Stimulated activated CD8-positive, alpha-beta memory T cell treated with anti-CD3 and anti-CD28 coated beads, Interleukin-7, amount 100 ng/mL, for 48 hours (primary cell): ENCODE measurements around the gene TDRD12.
A peak's percentile ranks its signal among the peaks of the same experiment; 100 is the strongest.
"Not testable (repeated sequence)": the region's sequence is repeated elsewhere in the genome, so short reads cannot be mapped to it uniquely, and the experiment has no call there.

Experiments used
- DNase-seq, 2 donors: peaks; one replicate each; pipeline ENCODE4 v3.0.0-alpha.2; 2020; ENCODE audit warnings: low read depth in 1 of 2; ENCODE audit errors: extremely low read depth in 1 of 2

TDRD12 gene

DNA sequence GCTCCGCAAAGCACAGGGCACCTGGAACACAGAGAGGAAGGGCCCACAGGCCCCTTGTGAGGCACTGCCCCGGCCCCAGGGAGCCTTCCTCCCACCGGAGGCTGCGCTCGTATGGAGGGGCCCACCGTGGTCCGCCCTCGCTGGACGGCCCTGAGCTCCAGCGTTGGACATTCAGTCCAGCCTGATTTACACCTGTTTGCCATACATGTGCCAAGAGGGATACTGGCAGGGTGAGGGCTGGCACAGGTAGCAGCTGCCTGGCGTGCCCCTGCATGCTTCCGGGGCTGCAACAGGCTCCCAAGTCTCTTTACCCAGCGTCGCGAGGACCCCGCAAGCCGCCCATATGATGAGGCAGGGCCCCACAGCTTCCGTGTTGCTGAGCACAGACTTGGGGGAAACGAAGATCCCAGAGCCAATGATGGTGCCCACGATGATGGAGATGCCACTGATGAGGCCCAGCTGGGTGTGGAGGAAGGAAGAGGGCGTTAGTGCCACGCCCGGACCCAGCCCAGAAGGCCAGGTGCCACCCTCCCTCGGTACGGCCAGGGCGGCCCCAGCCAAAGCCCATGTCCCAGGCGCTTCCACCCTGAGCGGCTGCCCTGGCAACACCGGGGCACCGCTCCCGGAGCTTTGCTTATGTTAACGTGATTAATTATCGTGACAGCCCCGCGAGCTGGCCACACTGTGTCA lies 144.9 kb downstream of the TDRD12 start:
- DNase-seq: no peak

DNA sequence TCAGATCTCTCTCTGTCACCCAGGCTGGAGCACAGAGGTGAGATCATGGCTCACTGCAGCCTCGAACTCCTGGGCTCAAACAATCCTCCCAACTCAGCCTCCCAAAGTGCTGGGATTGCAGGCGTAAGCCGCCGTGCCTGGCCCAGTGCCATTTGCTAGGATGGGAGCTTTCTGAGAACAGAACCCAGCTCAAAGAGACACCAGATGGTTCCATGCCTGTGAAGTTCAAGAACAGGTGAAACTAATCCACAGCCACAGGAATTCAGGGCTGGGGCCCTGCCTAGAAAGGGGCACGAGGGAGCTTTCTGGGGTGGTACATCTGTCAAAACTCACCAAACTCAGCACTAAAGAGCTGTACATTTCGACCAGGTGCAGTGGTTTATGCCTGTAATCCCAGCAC lies 145.8 kb downstream of the TDRD12 start:
- DNase-seq: no peak

- no peak for DNase-seq
Measured at GRCh38 chr19:32866061-32866460, 146.5 kb downstream of the TDRD12 start.

DNA sequence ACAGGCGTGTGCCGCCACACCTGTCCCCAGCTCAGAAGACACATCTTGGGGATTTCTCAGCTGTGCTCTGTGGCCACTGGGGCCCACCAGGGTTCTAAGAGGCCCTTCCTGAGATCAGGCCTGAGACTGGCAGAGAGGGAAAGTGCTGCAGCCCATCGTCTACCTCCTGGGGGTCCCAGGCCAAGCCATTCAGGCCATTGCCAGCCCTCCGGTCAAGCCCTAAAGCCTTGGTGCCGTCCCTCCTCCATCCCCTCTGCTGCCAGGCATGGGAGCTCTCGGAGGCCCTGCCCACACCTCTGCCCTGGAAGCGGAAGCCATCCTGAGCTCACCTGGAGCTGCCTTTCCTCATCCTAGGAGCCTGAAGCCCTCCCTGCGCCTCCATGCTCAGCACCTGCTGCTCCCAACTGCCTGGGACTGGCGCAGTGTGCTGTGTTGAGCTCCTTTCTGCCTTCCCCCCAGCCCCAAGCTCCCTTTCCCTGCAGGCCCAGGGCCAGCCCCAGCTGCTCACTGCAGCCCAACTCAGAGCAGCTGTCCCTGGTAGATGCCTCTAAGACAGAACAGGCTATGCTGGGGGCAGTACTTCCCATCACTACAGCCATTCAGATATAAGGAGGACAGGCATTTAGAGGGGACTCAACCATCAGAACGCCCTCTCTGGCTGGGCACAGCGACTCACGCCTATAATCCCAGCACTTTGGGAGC lies 147.1 kb downstream of the TDRD12 start:
- DNase-seq: no peak

DNA sequence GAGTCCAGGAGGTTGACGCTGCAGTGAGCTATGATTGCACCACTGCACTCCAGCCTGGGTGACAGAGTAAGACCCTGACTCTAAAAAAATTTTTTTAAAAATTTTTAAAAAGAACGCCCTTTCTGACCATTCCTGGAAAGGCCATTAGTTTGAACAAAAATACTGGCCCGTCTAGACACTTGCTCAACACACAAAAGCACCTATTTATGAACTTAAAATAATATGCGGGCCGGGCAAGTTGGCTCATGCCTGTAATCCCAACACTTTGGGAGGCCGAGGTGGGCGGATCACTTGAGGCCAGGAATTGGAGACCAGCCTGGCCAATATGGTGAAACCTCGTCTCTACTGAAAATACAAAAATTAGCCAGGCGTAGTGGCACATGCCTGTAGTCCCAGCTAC lies 147.9 kb downstream of the TDRD12 start:
- DNase-seq: not testable (repeated sequence)

DNA sequence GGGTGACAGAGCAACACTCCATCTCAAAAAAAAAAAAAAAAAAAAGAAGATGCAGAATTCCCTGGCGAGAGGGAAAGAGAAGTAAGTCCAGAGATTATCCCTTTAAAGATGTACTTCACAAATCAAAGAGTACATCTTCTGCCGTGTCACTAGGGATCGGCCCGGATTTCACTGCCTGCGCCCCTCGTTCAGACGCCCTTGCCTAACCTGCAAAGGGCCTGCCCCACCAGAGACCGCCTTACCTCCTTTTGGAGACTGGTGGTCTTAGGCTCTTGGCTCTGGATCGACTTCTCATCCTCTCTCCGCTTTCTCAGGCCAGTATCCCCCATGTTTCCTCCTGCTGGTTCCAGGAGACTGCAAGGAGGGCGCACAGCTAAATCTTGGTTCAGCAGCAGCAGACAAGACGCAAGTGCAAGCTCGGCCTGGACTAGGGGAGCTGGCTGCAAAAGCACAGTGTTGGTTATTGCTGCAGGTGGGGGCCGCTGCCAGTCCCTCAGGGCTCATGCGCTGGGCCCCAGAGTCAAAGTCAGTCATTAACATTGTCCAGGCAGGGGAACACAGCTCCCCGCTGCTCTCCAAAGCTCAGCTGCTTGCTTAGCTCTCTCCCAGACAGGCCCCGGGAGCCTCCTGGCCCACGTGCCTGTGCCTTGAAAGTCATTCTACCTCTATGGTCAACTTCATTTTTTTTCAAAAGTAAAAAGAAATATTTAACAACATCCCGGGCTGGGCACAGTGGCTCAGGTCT lies 148.8 kb downstream of the TDRD12 start:
- no peak for DNase-seq

DNA sequence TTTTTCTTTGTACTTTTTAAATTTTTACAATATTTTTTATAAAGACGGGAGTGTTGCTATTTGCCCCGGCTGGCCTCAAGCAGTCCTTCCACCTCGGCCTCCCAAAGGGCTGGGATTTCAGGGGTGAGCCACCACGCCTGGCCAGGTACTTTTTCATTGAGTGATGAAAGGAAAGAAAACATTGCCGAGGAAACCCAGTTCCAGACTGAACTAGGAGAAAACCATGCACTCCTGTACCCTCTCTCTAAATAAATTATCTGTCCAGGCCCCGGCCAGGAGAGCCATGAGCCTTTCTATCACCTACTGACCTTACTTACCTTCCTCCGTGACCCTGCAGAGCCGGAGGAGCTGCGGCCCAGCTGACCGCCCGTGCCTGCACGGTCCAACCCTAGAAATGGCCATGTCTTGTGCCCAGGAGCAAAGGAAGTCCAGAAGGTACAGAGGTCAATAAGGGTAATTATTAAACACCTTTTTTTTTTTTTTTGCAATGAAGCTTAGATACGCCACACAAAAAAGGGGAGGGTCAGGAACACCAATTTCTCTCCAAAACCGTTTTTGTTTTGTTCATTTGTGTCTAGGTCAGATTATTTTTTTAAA lies 149.9 kb downstream of the TDRD12 start, which contains the start of gene SLC7A9:
Gene SLC7A9 (minus strand): TSS at position 399 of the 597 bp plus-strand sequence. CDS start 1,233 bp downstream, outside the sequence.
- no peak for DNase-seq

DNA sequence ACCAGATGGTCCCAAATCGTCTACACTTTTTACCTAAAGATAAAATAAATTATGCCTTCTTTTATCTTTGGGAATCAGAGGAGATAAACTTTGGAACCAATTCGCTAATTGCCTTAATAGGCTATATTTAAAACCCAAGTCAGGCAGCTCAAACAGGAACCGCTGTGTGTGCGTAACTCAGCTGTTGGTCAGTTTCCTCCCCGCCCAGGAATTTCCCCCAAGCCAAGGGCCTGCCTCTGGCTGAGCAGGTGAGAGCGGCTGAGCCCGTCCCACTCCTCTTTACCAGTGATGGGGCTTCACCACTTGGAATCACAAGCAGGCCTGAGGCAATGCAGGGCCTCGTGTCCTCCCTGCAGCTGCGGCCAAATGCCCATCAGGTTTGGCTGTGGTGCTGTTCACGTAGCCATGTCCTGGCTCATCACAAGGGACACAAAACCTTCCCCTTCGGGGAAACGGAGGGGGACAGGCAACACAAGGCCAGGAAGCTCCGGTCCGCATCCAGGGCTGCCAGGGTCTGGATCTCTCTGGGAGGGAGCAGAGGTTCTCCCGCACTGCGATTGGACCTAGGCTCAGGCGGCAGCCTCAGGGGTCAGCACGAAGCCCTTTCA lies 150.5 kb downstream of the TDRD12 start:
- DNase-seq: no peak

GRCh38 chr19:32870981-32871451 lies 151.4 kb downstream of the TDRD12 start:
- no peak for DNase-seq

GRCh38 chr19:32872391-32872790 lies 152.8 kb downstream of the TDRD12 start:
- DNase-seq: no peak

DNA sequence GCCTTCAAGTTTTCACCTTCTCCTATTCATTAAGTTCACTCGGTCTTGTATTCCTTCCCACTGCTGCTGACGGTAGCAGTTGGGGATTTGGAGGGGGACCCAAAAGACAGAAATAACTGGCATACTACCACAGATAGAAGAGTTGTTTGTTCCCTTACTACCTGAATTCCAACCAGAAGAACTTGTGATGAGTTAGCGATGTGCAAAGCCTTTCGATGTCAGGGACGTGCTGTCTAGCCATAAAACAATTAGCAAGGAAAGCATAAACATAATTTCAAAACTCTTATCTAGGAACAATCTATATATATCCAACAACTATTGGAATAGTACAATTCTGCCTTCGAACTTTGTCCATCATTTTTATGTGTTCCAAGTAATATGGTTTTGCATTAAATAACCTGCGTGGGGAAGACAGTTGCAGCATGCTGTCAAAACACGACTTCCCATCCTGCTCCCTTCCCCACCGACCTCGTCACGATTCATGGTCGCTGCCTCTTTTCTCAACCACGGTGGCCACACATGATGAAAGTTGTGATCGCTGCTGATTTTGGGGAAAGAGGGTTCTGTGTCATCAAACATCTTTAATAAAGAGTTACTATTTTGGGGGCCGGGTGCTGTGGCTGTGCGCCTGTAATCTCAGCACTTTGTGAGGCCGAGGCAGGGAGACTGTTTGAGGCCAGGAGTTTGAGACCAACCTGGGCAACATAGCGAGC lies 153.8 kb downstream of the TDRD12 start:
- DNase-seq: peak in 1 of 2 donors; percentile 48

DNA sequence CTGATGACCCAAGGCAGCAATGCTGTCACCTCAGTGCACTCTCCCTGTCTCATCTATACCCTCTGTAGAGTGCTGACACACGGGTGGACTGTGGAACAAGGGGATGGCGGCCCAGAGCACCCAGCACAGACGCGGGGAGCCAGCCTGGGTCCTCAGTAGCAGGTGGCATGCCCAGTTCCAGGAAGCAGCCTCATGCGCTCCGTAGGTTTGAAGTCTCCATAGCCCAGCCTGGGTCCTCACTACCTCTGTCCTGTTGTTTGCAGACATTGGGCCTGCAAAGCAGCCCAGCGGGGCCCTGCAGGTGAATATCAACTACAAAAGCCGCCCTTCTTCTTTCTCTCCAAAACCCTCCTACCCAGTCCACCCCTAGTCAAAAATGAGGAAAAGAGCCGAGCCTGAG lies 155.0 kb downstream of the TDRD12 start:
- no peak for DNase-seq

DNA sequence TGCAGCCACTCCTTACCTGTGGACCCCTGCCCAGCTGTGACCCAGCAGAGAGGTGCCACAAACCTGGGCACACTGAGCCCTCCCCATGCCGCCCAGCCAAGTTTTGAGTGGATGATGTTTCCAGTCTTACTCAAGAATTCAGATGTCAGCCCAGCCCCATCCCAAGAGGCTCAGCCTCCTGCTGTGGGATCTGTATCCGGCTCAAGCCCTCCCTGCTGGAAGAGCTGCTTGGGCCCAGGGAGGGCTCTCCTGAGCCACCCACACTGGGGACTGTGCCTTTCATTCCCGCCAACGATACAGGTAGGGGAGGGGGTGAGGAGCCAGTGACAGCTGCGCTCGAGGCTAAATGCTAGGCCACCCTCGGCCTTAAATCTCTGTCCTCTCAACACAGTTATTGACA lies 155.9 kb downstream of the TDRD12 start:
- no peak for DNase-seq

DNA sequence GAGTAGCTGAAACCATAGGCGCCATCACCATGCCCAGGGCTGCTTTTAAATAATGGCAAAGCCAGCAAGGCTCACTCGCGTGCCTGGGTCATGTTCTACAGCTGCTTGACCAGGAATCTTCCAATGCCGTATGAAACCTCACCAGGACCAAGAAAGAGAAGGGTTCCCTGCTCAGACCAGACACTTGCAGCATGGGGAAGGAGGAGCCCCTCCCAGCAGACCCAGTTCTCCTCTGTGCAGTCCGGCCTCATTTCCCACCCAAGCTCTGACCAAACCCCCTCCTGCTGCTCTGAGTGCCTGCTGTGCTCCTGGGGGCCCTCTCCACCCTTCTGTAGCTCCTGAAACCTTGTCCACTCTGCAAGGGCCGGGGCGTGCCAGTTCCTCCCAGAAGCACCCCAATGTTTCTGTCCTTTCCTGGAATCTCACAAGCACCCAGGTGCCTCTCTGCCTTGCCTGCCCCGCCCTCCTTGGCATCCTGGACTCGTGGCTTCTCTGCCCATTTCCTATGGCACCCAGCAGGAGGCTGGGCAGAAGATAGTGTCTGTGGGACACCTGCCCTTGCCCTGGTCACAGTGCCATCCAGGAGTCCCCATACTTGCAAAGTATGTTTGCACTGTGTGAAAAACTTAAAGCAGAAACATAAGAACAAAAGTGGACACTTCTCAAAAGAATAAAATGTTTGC lies 156.8 kb downstream of the TDRD12 start:
- DNase-seq: no peak

- no peak for DNase-seq
Measured at GRCh38 chr19:32876919-32877285, 157.3 kb downstream of the TDRD12 start.
